ENCODE data around the gene RPP30. TPM values are rescaled to one million over a fixed set of nuclear protein-coding genes. Genes with fewer than 3 reads are reported as not detected.
A peak's percentile ranks its signal among the peaks of the same experiment; 100 is the strongest.

Gene RPP30
- total RNA-seq, 1 experiment from 2014 or later: 101 TPM

GRCh38 chr10:90917968-90918318 lies 46.2 kb downstream of the RPP30 start:
- H3K36me3 ChIP-seq (replicated peaks; ENCODE audit: control insufficient read depth, insufficient read depth, low read length): no peaks in the 10 kb centered on the region
- no peak for DNase-seq
- H3K27me3 ChIP-seq (ENCODE audit: control insufficient read depth, insufficient read depth, low read length): peaks cover 72% of the 10 kb centered on the region
- H3K4me3 ChIP-seq (ENCODE audit: insufficient read depth, low read depth, low read length): no peak overlapping the region

GRCh38 chr10:90919683-90920574 lies 48.2 kb downstream of the RPP30 start:
- Histone ChIP-seq H3K4me3 (ENCODE audit: insufficient read depth, low read depth, low read length) (no peak overlapping the region), H3K27me3 (ENCODE audit: control insufficient read depth, insufficient read depth, low read length) (peaks cover 89% of the 10 kb centered on the region), H3K36me3 (replicated peaks; ENCODE audit: control insufficient read depth, insufficient read depth, low read length) (no peaks in the 10 kb centered on the region)
- no peak for DNase-seq

GRCh38 chr10:90920986-90921666 lies 49.4 kb downstream of the RPP30 start, which contains the start of gene ANKRD1:
Gene ANKRD1 (minus strand): TSS chr10:90921087. CDS start chr10:90921027, 60 bp downstream.
- H3K36me3 ChIP-seq (replicated peaks; ENCODE audit: control insufficient read depth, insufficient read depth, low read length): no peaks in the 10 kb centered on the region
- H3K4me3 ChIP-seq (ENCODE audit: insufficient read depth, low read depth, low read length): no peak within 1 kb of the TSS
- DNase-seq: peak; percentile 15
- H3K27me3 ChIP-seq (ENCODE audit: control insufficient read depth, insufficient read depth, low read length): peaks cover 87% of the 10 kb centered on the region

DNA sequence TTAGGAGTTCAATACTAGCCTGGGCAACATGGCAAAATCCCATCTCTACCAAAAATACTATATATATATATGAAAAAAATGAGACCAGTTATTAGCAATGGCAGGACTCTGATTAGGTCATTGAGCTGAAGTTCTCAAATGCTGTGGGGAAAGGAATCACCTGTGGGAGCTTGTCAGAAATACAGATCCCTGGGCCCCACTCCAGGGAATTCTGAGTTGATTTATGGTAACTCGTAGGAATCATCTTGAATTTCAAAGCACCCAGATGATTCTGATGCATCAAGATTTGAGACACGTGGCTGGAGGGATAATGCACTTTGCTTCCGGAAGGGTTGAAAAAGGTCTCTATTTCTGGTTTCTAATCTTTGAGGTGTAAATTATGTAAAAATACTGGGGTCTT lies 50.1 kb downstream of the RPP30 start:
- Histone ChIP-seq H3K27me3 (ENCODE audit: control insufficient read depth, insufficient read depth, low read length) (peaks cover 89% of the 10 kb centered on the region), H3K36me3 (replicated peaks; ENCODE audit: control insufficient read depth, insufficient read depth, low read length) (no peaks in the 10 kb centered on the region), H3K4me3 (ENCODE audit: insufficient read depth, low read depth, low read length) (no peak overlapping the region)
- DNase-seq: no peak

DNA sequence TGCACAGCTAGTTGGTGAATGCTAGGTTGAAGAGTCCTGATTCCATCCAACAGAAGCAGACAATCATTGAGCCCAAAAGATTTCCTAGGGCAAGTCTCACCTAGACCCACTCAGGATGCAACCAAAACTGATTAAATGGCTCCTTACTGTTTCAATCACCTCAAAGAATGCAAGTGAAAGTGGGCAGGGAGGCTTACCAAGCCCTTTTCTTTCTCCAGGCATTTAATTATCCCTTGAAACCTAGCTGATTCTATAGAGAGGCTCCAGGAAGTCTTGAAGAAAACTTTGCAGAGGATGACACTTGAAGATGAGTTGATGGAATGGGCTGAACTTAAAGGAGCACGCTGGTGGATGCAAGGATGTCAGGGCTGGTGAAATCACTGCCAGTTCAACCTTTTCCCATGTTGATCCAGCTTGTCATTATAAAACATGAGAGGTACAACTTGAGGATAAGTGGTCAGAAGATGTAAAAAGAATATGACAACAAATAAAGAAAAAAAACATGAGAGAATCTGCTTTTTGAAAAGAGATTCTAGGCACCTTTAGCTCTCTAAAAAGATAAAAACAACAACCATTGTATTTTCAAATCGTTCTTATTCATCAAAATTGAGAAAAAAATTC lies 51.4 kb downstream of the RPP30 start:
- Histone ChIP-seq H3K4me3 (ENCODE audit: insufficient read depth, low read depth, low read length) (no peak overlapping the region), H3K36me3 (replicated peaks; ENCODE audit: control insufficient read depth, insufficient read depth, low read length) (no peaks in the 10 kb centered on the region), H3K27me3 (ENCODE audit: control insufficient read depth, insufficient read depth, low read length) (peaks cover 93% of the 10 kb centered on the region)
- DNase-seq: no peak

- DNase-seq: no peak
- Histone ChIP-seq H3K36me3 (replicated peaks; ENCODE audit: control insufficient read depth, insufficient read depth, low read length) (no peaks in the 10 kb centered on the region), H3K27me3 (ENCODE audit: control insufficient read depth, insufficient read depth, low read length) (peaks cover 97% of the 10 kb centered on the region), H3K4me3 (ENCODE audit: insufficient read depth, low read depth, low read length) (no peak overlapping the region)
Measured at GRCh38 chr10:90924552-90924951, 52.8 kb downstream of the RPP30 start.

- no peak overlapping the region for H3K4me3 ChIP-seq (ENCODE audit: insufficient read depth, low read depth, low read length)
- DNase-seq: peak; percentile 49
- no peaks in the 10 kb centered on the region for H3K36me3 ChIP-seq (replicated peaks; ENCODE audit: control insufficient read depth, insufficient read depth, low read length)
- peaks cover 97% of the 10 kb centered on the region for H3K27me3 ChIP-seq (ENCODE audit: control insufficient read depth, insufficient read depth, low read length)
Measured at GRCh38 chr10:90925079-90926029, 53.6 kb downstream of the RPP30 start.

GRCh38 chr10:90927293-90927692 lies 55.5 kb downstream of the RPP30 start:
- H3K36me3 ChIP-seq (replicated peaks; ENCODE audit: control insufficient read depth, insufficient read depth, low read length): no peaks in the 10 kb centered on the region
- no peak for DNase-seq
- H3K4me3 ChIP-seq (ENCODE audit: insufficient read depth, low read depth, low read length): no peak overlapping the region
- H3K27me3 ChIP-seq (ENCODE audit: control insufficient read depth, insufficient read depth, low read length): peaks cover 88% of the 10 kb centered on the region

- Histone ChIP-seq H3K27me3 (ENCODE audit: control insufficient read depth, insufficient read depth, low read length) (peaks cover 71% of the 10 kb centered on the region), H3K4me3 (ENCODE audit: insufficient read depth, low read depth, low read length) (no peak overlapping the region), H3K36me3 (replicated peaks; ENCODE audit: control insufficient read depth, insufficient read depth, low read length) (no peaks in the 10 kb centered on the region)
- DNase-seq: no peak
Measured at GRCh38 chr10:90929179-90929578, 57.4 kb downstream of the RPP30 start.

DNA sequence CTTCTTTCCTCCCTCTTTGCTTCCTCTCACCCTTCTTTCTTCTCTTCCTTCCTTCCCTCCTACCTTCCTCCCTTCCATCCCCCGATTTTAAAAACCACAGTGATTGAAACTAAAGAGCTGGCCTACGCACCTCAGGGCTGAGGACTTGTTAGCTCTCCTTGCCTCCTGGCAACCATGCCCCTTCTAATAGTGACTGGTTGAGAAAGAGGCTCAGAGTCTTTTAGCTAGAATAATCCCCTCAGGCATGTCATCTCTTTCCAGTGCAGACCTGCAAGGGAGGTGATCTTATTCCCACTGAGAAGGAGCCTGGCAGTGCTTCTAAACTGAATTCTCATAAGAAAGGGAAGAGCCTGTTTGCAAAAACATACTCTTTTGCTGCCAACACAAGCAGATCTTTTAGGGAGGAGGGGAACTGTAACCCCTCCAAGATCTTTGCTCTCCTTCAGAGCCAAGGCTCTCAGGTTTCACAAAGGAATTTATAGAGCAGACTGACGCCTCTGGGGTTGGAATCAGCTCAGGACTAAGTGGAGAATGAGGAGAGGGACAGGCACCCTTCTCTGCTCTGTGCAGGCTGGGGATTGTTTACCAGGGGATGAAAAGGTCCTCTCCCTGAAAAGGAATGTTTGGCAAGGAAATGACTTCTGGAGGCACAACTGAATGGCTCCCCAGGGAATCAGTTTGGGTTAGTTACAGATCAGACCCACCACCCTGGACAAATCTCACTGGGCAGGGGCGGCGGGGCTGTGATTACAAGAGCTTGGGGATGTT lies 58.5 kb downstream of the RPP30 start:
- Histone ChIP-seq H3K27me3 (ENCODE audit: control insufficient read depth, insufficient read depth, low read length) (peaks cover 60% of the 10 kb centered on the region), H3K4me3 (ENCODE audit: insufficient read depth, low read depth, low read length) (no peak overlapping the region), H3K36me3 (replicated peaks; ENCODE audit: control insufficient read depth, insufficient read depth, low read length) (no peaks in the 10 kb centered on the region)
- DNase-seq: peak; percentile 9

GRCh38 chr10:90930971-90931871 lies 59.4 kb downstream of the RPP30 start:
- Histone ChIP-seq H3K36me3 (replicated peaks; ENCODE audit: control insufficient read depth, insufficient read depth, low read length) (no peaks in the 10 kb centered on the region), H3K4me3 (ENCODE audit: insufficient read depth, low read depth, low read length) (no peak overlapping the region), H3K27me3 (ENCODE audit: control insufficient read depth, insufficient read depth, low read length) (peaks cover 54% of the 10 kb centered on the region)
- DNase-seq: peak; percentile 15

DNA sequence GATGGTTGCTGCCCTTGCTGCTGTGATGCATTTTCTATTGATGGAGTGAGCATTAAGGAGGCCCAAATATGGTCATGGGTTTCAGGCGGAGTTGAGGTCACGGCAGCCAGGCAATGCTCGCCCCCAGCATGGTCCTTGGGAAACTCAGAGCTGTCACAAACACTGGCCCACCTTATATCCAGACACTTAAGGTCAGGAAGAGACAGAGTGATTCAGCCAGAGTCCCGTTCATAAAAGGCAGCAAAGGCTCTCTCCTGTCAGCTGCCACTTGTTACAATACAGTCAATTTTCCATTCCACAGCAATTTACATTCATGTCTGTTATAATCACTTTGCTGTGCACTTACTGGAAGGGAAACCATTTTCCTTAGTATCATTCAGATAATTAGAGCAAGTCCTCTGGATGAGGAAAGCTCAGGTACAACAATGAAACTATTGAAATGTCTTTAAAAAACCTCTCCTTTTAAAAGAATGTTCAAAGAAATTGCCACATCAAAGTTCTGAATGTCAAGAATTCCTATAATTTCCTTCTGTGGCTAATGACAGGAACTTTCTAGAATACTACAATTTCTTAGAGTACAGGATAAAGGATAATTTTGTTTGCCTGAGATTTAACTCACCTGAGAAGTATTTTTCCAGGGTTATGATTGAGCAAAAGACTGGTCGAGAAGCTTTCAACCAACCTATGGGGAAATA lies 64.0 kb downstream of the RPP30 start:
- no peaks in the 10 kb centered on the region for H3K36me3 ChIP-seq (replicated peaks; ENCODE audit: control insufficient read depth, insufficient read depth, low read length)
- H3K27me3 ChIP-seq (ENCODE audit: control insufficient read depth, insufficient read depth, low read length): peaks cover 11% of the 10 kb centered on the region
- DNase-seq: no peak
- no peak overlapping the region for H3K4me3 ChIP-seq (ENCODE audit: insufficient read depth, low read depth, low read length)
